ENCODE measurements around the gene IVD. TPM values are rescaled to one million over a fixed set of nuclear protein-coding genes. Genes with fewer than 3 reads are reported as not detected.

The IVD gene
- total RNA-seq, 4 donors from 2014 or later: 27.4 to 34.1 (median 29.1) TPM

- intact Hi-C loops (cut with DNase I; ENCODE audit: low total_unique reads): loop anchor here (1.0 kb wide), 2 partner anchors 22 to 44 kb away; partner anchors contain the start of gene INAFM2
- TF ChIP-seq POLR2A (IDR thresholded peaks at IDR 0.05) (no peak), CTCF (IDR thresholded peaks at IDR 0.05 in 4 of 5, conservative IDR thresholded peaks at IDR 0.05 in 1 of 5) (no peak)
- H3K27me3 ChIP-seq: no peaks in the 10 kb centered on the region
- DNase-seq: no peak
- peaks cover 18 to 20% of the 10 kb centered on the region in 2 donors for H3K4me1 ChIP-seq
- in situ Hi-C loops (cut with MboI; ENCODE audit: low sequenced_read_pairs in 4 of 4): no loop called here
- peak overlapping the region; percentile 31 to 51 (median 40) for H3K4me3 ChIP-seq
- ATAC-seq: peak; percentile 8 to 28
- H3K27ac ChIP-seq: peak overlapping the region; percentile 77 to 92 (median 84)
- no peaks in the 10 kb centered on the region for H3K9me3 ChIP-seq
- H3K36me3 ChIP-seq: no peaks in the 10 kb centered on the region
These were observed 38.3 kb upstream of the IVD start for GRCh38 chr15:40367371-40367685.

- H3K9me3 ChIP-seq: no peaks in the 10 kb centered on the region
- in situ Hi-C loops (cut with MboI; ENCODE audit: low sequenced_read_pairs in 4 of 4): no loop called here
- peak overlapping the region; percentile 35 to 51 (median 40) for H3K4me3 ChIP-seq
These were observed 37.6 kb upstream of the IVD start for GRCh38 chr15:40367686-40368611.

GRCh38 chr15:40368719-40369473, 36.7 kb upstream of the IVD start:
- intact Hi-C loops (cut with DNase I; ENCODE audit: low total_unique reads): loop anchor here (1.0 to 2.0 kb wide), 2 partner anchors 29 to 54 kb away; partner anchors contain the start of gene CCDC9B
- no peak for ATAC-seq
- in situ Hi-C loops (cut with MboI; ENCODE audit: low sequenced_read_pairs in 4 of 4): no loop called here
- DNase-seq: no peak
- H3K27ac ChIP-seq: peak overlapping the region in 1 of 4 donors; percentile 73
- H3K4me1 ChIP-seq: peaks cover 18 to 20% of the 10 kb centered on the region in 2 donors
- no peaks in the 10 kb centered on the region for H3K36me3 ChIP-seq
- TF ChIP-seq POLR2A (IDR thresholded peaks at IDR 0.05): no peak
- TF ChIP-seq CTCF (IDR thresholded peaks at IDR 0.05 in 4 of 5, conservative IDR thresholded peaks at IDR 0.05 in 1 of 5): no peak
- no peaks in the 10 kb centered on the region for H3K27me3 ChIP-seq
- H3K4me3 ChIP-seq: no peak overlapping the region
- H3K9me3 ChIP-seq: no peaks in the 10 kb centered on the region

More at GRCh38 chr15:40367686-40368611, 37.6 kb upstream of the IVD start:
- no peaks in the 10 kb centered on the region for H3K36me3 ChIP-seq
- H3K27me3 ChIP-seq: no peaks in the 10 kb centered on the region
- TF ChIP-seq POLR2A (IDR thresholded peaks at IDR 0.05): no peak
- peak; percentile 81 to 97 (median 93) for TF ChIP-seq CTCF (IDR thresholded peaks at IDR 0.05 in 4 of 5, conservative IDR thresholded peaks at IDR 0.05 in 1 of 5)
- peaks cover 18 to 20% of the 10 kb centered on the region in 2 donors for H3K4me1 ChIP-seq
- peak overlapping the region; percentile 77 to 92 (median 84) for H3K27ac ChIP-seq
- peak; percentile 64 to 86 for DNase-seq
- ATAC-seq: peak; percentile 70 to 78
- intact Hi-C loops (cut with DNase I; ENCODE audit: low total_unique reads): loop anchor here (1.0 to 2.0 kb wide), 4 partner anchors 23 to 55 kb away; partner anchors contain the start of genes CCDC9B and INAFM2

- Histone ChIP-seq H3K4me3 (no peak overlapping the region), H3K27me3 (no peaks in the 10 kb centered on the region), H3K36me3 (no peaks in the 10 kb centered on the region), H3K27ac (no peak overlapping the region), H3K9me3 (no peaks in the 10 kb centered on the region), H3K4me1 (peaks cover 18 to 20% of the 10 kb centered on the region in 2 donors)
- ATAC-seq (no peak), DNase-seq (no peak)
- in situ Hi-C loops (cut with MboI; ENCODE audit: low sequenced_read_pairs in 4 of 4): no loop called here
- no peak for TF ChIP-seq CTCF (IDR thresholded peaks at IDR 0.05 in 4 of 5, conservative IDR thresholded peaks at IDR 0.05 in 1 of 5)
- TF ChIP-seq POLR2A (IDR thresholded peaks at IDR 0.05): no peak
- intact Hi-C loops (cut with DNase I; ENCODE audit: low total_unique reads): loop anchor here (2.0 kb wide), 1 partner anchor 53 kb away; no protein-coding TSS in a partner anchor
These were observed 36.1 kb upstream of the IVD start for GRCh38 chr15:40369474-40369869.
